ENCODE measurements around the gene SIGMAR1.
"Not testable (repeated sequence)": the region's sequence is repeated elsewhere in the genome, so short reads cannot be mapped to it uniquely, and the experiment has no call there.

Gene SIGMAR1

GRCh38 chr9:34654323-34655051 is 16.9 kb upstream of the SIGMAR1 start:
- DNase-seq, result peak; percentile 92

GRCh38 chr9:34653151-34654072 is 15.8 kb upstream of the SIGMAR1 start:
- peak; percentile 42 for DNase-seq

- DNase-seq, result no peak
Observed at GRCh38 chr9:34652602-34653000, 15.0 kb upstream of the SIGMAR1 start.

GRCh38 chr9:34651876-34652601 is 14.5 kb upstream of the SIGMAR1 start, which contains the start of gene IL11RA:
IL11RA (plus strand) TSS chr9:34652185; CDS start chr9:34655218, 3,033 bp downstream.
- DNase-seq, result peak; percentile 74

- no peak for DNase-seq
Observed at GRCh38 chr9:34651321-34651720, 13.7 kb upstream of the SIGMAR1 start.

- DNase-seq, result no peak
Observed at GRCh38 chr9:34650816-34651215, 13.2 kb upstream of the SIGMAR1 start.

DNA sequence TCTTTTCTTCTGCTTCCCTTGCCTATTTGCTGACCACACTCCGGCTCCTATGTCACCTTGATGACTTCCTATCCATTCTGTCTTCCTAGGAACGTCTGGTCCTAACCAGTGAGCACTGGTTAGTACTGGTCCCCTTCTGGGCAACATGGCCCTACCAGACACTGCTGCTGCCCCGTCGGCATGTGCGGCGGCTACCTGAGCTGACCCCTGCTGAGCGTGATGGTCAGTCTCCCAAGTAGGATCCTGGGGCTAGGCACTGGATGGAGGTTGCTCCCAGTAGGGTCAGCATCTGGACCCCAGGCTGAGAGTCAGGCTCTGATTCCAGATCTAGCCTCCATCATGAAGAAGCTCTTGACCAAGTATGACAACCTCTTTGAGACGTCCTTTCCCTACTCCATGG is 11.1 kb upstream of the SIGMAR1 start:
- no peak for DNase-seq

- DNase-seq, result no peak
Observed at GRCh38 chr9:34647651-34648050, 10.1 kb upstream of the SIGMAR1 start.

DNA sequence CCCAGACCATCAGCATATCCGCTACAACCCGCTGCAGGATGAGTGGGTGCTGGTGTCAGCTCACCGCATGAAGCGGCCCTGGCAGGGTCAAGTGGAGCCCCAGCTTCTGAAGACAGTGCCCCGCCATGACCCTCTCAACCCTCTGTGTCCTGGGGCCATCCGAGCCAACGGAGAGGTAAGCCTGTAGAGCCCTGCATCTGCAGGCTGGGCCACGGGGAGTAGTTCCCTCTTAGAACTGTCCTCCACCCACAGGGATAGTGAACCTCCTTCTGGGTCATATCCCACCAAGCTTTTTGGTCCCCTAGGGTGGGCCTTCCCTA is 9.5 kb upstream of the SIGMAR1 start:
- no peak for DNase-seq

DNA sequence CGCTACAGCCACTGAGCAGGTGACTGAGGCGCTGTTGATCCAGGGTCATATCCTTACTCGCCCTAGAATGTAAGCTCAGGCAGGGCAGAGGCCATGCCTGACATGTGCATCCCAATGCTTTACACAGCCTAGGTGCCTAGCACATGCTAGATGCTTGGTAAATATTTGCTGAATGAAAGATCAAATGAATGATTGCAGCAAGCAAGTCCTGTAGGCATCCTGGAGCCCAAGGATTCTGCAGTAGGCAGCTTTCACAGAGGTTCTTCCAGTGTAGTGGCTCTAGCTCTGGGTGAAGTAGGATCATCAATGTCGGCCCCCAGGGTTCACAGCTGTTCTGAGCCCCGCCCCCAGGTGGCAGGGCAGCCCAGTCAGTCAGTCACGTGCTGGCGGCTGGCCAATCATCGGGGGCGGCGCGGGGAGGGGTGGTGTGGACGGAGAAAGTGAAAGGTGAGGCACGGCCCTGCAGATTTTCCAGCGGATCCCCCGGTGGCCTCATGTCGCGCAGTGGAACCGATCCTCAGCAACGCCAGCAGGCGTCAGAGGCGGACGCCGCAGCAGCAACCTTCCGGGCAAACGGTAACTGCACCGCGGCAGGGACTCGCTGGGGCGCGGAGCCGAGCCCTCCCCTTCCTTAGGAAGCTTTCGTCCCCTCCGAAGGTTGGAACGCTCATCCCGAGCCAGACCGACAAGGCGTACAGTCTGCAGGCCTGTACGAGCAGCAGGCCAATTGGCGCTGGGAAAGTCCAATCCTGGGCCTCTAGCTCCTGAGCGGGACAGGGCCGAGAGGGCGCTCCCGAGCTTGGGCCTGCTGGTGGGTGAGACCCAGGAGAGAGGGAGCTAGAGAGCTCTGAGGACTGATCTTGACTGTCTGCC is 8.9 kb upstream of the SIGMAR1 start, which contains the start of gene GALT:
GALT (plus strand) TSS at position 465 of the 873 bp plus-strand sequence; CDS start at position 495, 30 bp downstream.
- DNase-seq, result peak; percentile 74

DNA sequence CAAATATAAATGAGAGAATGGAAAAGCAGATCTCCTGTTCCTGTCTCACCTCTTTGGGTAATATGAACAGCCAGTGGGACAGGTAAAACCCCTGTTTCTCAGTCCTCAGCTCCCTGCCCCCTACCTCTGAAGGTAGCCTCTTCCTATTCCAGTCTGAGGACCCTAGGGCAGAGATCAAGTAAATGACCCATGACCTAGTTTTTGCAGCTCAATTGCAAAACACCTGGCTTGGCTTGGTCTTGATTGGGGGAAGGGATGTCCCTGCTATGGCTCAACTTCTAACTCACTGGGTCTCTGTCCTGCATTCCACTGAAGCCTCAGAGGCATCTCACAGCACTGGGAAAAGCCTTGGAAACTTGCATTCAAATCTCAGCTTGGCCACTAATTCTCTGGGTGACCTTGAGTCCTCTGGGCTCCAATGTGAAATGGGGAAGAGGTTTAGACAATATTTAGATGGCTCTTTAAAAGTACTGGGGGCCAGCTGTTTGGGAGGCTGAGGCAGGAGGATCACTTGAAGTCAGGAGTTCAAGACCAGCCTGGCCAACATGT is 7.3 kb upstream of the SIGMAR1 start:
- DNase-seq, result no peak

- DNase-seq, result no peak
Observed at GRCh38 chr9:34642679-34643078, 5.1 kb upstream of the SIGMAR1 start.

DNA sequence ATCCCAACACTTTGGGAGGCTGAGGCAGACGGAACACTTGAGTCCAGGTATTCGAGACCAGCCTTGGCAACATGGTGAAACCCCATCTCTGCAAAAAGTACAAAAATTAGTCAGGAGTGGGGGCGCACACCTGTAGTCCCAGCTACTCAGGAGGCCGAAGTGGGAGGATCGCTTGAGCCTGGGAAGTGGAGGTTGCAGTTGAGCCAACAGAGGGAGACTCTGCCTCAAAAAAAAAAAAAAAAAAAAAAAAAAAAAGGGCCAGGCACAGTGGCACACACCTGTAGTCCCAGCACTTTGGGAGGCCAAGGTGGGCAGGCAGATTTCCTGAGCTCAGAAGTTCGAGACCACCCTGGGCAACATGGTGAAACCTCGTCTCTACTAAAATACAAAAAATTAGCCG is 1.7 kb upstream of the SIGMAR1 start:
- not testable (repeated sequence) for DNase-seq

GRCh38 chr9:34638138-34638445 is 505 bp upstream of the SIGMAR1 start:
- no peak for DNase-seq

GRCh38 chr9:34636791-34637355 is 714 bp downstream of the SIGMAR1 start:
- DNase-seq, result no peak

DNA sequence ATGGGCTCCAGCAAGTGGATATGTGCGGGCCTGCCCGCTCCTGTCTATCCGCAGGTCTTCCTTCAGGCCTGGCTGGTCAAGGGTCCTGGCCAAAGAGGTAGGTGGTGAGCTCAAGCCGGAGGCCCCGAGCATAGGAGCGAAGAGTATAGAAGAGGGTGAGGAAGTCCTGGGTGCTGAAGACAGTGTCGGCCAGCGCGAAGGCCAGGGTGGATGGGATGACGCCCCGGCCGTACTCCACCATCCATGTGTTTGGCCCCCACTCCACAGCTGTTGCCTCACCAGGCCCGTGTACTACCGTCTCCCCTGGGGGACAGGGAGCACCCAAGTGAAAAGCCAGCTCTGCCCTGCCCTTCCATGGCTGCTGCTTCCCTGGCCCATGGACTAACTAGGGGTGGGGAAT is 2.0 kb downstream of the SIGMAR1 start:
- DNase-seq, result no peak

DNA sequence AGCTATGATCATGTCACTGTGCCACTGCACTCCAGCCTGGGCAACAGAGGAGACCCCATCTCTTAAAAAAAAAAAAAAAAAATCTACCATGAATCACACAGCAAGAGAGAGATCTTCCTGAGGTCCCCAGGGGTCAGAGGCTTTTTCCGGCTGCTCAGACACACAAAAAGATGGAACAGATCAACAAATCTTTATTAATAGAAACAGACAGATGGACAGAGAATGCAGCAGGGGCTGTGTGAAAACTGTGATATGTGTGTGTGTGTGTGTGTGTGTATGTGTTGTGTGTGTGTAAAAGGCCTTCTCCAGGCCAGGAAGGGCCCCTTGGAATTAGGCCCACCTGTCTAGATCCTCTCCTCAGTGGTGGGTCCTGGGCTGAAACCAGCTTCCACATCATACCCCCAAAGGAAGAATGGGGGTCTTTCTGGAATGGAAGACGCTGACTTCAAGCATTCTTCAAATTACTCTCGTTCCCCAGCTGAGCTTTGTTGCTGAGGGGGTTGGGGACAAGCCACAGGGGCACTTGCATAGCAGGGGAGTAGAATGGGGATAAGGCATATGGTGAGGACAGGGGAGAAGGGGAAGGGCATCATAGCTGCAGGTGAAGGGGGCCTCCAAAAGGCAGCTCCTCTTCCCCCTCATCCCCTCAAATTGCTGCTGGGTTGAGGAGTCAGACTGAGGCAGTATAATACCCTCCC is 2.9 kb downstream of the SIGMAR1 start:
- peak; percentile 17 for DNase-seq

DNA sequence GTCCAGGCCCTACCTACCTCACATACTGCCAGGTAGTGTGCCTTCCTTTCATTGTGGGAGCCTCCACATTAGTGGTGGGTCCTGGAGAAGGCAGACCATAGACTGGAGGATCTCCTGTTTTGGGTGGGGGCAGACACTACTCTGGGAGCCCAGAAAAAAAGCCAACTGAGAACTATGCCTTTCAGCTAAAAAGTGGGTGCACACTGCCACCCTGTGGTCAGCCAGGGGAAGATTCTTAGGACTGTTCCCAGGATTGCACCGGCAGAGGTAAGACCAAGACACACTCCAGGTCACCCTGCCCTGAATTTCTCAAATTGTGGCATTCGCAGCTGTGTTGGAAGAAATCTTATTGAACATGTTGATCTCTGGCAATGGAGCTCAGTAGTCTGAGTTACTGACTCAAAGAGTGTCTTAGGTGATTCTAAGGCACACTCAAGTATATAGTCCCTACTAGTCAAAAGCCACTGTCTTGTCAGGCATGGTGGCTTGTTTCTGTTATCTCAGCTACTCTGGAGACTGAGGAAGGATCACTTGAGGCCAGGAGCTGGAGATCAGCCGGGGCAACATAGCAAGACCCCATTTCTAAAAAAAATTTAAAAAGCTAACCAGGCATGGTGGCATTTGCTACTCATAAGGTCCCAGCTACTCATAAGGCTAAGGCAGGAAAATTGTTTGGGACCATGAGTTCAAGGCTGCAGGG is 3.6 kb downstream of the SIGMAR1 start:
- peak; percentile 43 for DNase-seq

DNA sequence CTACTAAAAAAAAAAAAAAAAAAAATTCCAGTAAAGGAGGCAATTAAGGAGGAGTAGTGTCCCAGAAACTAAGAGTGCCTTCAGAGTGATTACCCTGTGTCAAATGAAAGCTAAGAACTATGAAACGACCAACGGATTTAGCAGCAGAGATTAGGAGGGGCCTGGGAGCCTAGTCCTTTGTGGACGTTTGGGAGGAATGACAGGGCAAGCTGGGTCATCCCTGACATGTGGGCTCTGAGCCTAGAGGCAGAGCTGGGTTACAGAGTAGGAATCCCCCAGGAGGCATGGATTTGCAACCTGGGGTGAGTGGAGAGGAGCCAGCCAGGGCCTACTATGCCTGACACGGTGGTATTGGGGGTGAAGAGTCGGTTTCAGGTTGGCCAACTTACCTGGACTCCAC is 4.4 kb downstream of the SIGMAR1 start:
- no peak for DNase-seq

DNA sequence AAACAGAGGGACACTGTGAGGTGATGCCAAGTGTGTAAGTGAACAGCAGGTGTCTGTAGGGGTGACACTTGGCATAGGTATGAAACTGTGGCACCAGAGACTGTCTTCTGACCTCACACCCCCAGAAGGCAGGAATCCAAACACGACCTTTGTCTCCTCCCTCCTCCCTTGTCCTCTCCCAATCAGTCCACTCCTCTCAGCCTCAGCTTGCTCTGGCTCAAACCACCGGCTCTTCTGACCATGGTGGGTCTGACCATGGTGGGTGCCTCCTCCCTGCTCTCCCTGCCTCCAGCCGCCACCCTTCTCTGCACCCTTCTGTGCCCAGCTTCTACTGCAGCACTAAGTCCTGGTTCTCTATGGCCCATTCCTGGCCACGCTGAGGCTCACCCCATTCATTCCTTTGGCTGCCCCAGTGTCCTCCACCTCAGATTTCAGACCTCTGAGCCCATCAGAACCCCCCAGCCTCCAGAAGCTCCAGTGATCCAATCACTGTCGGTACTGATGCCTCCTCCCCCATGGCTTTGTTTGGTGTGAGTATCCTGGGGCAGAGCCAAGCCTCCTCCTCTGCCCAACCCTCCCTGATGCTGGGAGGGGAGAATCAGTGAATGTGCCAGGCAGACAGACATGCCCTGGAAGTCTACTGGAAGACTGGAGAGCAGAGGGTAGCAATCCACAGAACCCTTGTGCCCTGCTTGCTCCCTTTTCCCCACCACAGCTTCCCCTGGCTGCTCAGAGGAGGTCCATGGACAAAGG is 7.0 kb downstream of the SIGMAR1 start:
- DNase-seq, result no peak
